PC-3 (cell line): ENCODE measurements around the gene DDX47. TPM values are rescaled to one million over a fixed set of nuclear protein-coding genes. Genes with fewer than 3 reads are reported as not detected.

Experiments used
- ATAC-seq: fragments of 200-7000 bp; cut with Tn5 transposase; 2 replicates; pipeline ENCODE4 v1.9.1; 2020; ENCODE audit warnings: mild to moderate bottlenecking, moderate library complexity
- BruUV-seq: library from RNA; stranded (reverse); fragments of 400-500 nt; replicated peaks from 2 replicates; lab custom pipeline; 2021; lab: Mats Ljungman, UMichigan
- CTCF ChIA-PET: fragments of 300-600 bp; sonication (Branson Sonifier 250); formaldehyde crosslinking; loops from one replicate; lab custom pipeline; 2022; ENCODE audit warnings: antibody characterized with exemption; lab: Charles Lee
- POLR2A ChIA-PET: fragments of 300-600 bp; sonication (Branson Sonifier 250); formaldehyde crosslinking; loops from one replicate; lab custom pipeline; 2022; ENCODE audit warnings: antibody characterized with exemption; ENCODE audit not compliant: unreplicated experiment; lab: Charles Lee
- DNase-seq: peaks from one replicate; pipeline ENCODE4 v3.0.0-alpha.2; 2015
- H2AFZ ChIP-seq: fragments of 300-600 bp; sonication (generic); 2 replicates; pipeline ENCODE4 v1.6.0; 2016; ENCODE audit warnings: antibody characterized with exemption, low read length
- H3F3A ChIP-seq: fragments of 300-600 bp; sonication (generic); one replicate; pipeline ENCODE4 v1.6.0; 2017; ENCODE audit warnings: antibody characterized with exemption, low read length, control low read depth, mild to moderate bottlenecking; ENCODE audit not compliant: unreplicated experiment
- H3K27ac ChIP-seq: fragments of 300-600 bp; sonication (generic); 2 replicates; pipeline ENCODE4 v1.5.1; 2016; ENCODE audit warnings: mild to moderate bottlenecking, low read length
- H3K27me3 ChIP-seq: fragments of 300-600 bp; sonication (generic); 2 replicates; pipeline ENCODE4 v1.6.1; 2016; ENCODE audit warnings: low read length, mixed read lengths
- H3K36me3 ChIP-seq: fragments of 300-600 bp; sonication (generic); 2 replicates; pipeline ENCODE4 v1.6.1; 2016; ENCODE audit warnings: low read depth, mixed run types, low read length, mixed read lengths
- H3K4me1 ChIP-seq: fragments of 300-600 bp; sonication (generic); 2 replicates; pipeline ENCODE4 v1.5.1; 2016; ENCODE audit warnings: low read length; ENCODE audit not compliant: insufficient read depth
- H3K4me2 ChIP-seq: fragments of 300-600 bp; sonication (generic); 2 replicates; pipeline ENCODE4 v1.6.0; 2016; ENCODE audit warnings: low read length
- H3K4me3 ChIP-seq: fragments of 300-600 bp; sonication (generic); 2 replicates; pipeline ENCODE4 v1.5.1; 2016; ENCODE audit warnings: mild to moderate bottlenecking, low read length, mixed read lengths
- H3K79me2 ChIP-seq: fragments of 300-600 bp; sonication (generic); 2 replicates; pipeline ENCODE4 v1.6.1; 2017; ENCODE audit warnings: low read length, mixed read lengths
- H3K9ac ChIP-seq: fragments of 300-600 bp; sonication (generic); 2 replicates; pipeline ENCODE4 v1.6.0; 2016; ENCODE audit warnings: mild to moderate bottlenecking, low read length
- H3K9me2 ChIP-seq: fragments of 300-600 bp; sonication (generic); replicated peaks from 2 replicates; pipeline ENCODE4 v1.6.1; 2016; ENCODE audit warnings: mixed run types, low read length, mixed read lengths
- H3K9me3 ChIP-seq: fragments of 300-600 bp; sonication (generic); 2 replicates; pipeline ENCODE4 v1.6.1; 2016; ENCODE audit warnings: low read length, mixed read lengths
- H4K20me1 ChIP-seq: fragments of 300-600 bp; sonication (generic); 2 replicates; pipeline ENCODE4 v1.6.1; 2016; ENCODE audit warnings: low read length, mixed read lengths
- EZH2 ChIP-seq: fragments of 300-600 bp; sonication (generic); IDR thresholded peaks from one replicate; pipeline ENCODE4 v1.6.1; 2017; ENCODE audit warnings: antibody characterized with exemption, mild to moderate bottlenecking, low read length; ENCODE audit not compliant: unreplicated experiment
- EZH2phosphoT487 ChIP-seq: fragments of 300-600 bp; sonication (generic); IDR thresholded peaks from 2 replicates; pipeline ENCODE4 v1.6.1; 2018; ENCODE audit warnings: mild to moderate bottlenecking, antibody characterized with exemption, low read length, borderline replicate concordance
- intact Hi-C: fragments of 100-400 bp; cut with micrococcal nuclease; formaldehyde crosslinking; loops from 2 replicates; pipeline ENCODE4 v1.9.0; 2023
- total RNA-seq: library from RNA; depleted of rRNA; stranded (reverse); fragments of >200 nt; gene quantifications from 2 replicates; pipeline ENCODE4 v1.2.3, GENCODE V29; 2014
- TF ChIP-seq, protein P1 (sequence below): fragments of 300-600 bp; sonication (generic); conservative IDR thresholded peaks from 2 replicates; pipeline ENCODE4 v1.5.1; 2017; ENCODE audit warnings: antibody characterized with exemption, low read depth, mild to moderate bottlenecking, low read length

Gene DDX47
- total RNA-seq, 1 experiment from 2014 or later: 58.9 TPM

DNA sequence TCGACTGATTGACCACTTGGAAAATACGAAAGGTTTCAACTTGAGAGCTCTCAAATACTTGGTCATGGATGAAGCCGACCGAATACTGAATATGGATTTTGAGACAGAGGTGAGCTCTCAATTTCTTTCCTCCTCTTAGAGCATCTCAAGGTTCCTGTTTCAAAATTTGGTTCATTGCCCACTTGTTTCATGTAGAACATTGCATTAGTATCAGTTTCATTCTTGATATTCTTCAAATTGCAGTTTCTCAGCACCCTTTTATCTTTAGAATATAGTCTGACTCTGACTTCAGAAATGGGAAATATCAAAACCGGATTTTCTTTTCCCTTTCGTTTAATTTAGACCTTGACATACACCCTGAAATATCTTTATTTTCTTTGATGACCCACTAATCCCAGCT lies 8.8 kb downstream of the DDX47 start:
- Histone ChIP-seq H3F3A (no peaks in the 10 kb centered on the region), H3K27me3 (no peaks in the 10 kb centered on the region), H3K9me2 (no peaks in the 10 kb centered on the region), H3K9me3 (no peaks in the 10 kb centered on the region), H3K36me3 (peaks cover 65% of the 10 kb centered on the region), H3K4me3 (no peak overlapping the region), H2AFZ (no peak overlapping the region), H3K27ac (no peak overlapping the region), H3K9ac (no peak overlapping the region), H3K79me2 (peaks cover 42% of the 10 kb centered on the region), H3K4me1 (peaks cover 51% of the 10 kb centered on the region), H4K20me1 (no peaks in the 10 kb centered on the region), H3K4me2 (no peak overlapping the region)
- TF ChIP-seq EZH2phosphoT487: no peak
- TF ChIP-seq EZH2: no peak
- TF ChIP-seq, protein P1, sequence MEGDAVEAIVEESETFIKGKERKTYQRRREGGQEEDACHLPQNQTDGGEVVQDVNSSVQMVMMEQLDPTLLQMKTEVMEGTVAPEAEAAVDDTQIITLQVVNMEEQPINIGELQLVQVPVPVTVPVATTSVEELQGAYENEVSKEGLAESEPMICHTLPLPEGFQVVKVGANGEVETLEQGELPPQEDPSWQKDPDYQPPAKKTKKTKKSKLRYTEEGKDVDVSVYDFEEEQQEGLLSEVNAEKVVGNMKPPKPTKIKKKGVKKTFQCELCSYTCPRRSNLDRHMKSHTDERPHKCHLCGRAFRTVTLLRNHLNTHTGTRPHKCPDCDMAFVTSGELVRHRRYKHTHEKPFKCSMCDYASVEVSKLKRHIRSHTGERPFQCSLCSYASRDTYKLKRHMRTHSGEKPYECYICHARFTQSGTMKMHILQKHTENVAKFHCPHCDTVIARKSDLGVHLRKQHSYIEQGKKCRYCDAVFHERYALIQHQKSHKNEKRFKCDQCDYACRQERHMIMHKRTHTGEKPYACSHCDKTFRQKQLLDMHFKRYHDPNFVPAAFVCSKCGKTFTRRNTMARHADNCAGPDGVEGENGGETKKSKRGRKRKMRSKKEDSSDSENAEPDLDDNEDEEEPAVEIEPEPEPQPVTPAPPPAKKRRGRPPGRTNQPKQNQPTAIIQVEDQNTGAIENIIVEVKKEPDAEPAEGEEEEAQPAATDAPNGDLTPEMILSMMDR: no peak
- DNase-seq (no peak), ATAC-seq (no peak)
- intact Hi-C loops: no loop called here
- ChIA-PET CTCF (no interaction called here), POLR2A (no interaction called here)
- BruUV-seq: no TSS peak

DNA sequence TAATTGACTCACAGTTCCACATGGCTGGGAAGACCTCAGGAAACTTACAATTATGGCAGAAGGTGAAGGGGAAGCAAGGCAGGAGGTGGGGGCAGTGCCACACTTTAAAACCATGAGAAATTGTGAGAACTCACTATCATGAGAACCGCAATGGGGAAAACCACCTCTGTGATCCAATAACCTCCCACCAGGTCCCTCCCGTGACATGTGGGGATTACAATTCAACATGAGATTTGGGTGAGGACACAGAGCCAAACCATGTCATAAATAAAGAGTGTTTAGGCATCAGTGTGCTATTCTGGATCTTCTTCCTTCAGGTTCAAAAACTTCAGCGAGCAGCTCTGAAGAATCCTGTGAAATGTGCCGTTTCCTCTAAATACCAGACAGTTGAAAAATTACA lies 9.7 kb downstream of the DDX47 start:
- CTCF ChIA-PET: no interaction called here
- POLR2A ChIA-PET: no interaction called here
- H3K27ac ChIP-seq: peak overlapping the region; percentile 6; the same call in 1 of the 2 replicates

DNA sequence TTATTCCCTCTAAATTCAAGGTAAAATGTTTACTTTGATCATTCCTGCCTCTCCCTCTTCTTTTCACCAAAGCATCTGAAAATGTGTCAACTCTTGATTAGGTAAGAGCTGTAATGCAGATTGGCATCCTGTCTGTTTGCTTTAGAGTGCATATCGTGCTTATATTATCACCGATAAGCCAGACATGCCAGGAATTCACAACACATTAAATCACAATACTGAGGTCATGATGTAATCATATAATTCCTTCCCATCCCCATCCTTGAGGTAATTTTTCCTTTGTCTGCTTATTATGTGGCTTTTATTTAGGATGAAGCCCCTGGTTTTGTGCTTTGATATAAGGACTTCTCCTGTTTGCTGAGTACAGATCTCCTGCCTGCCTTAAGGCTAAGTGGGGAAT lies 10.2 kb downstream of the DDX47 start:
- Histone ChIP-seq H3K4me3 (no peak overlapping the region), H3K4me2 (peak overlapping the region; percentile 15; the same call in 1 of the 2 replicates), H3K9me2 (no peaks in the 10 kb centered on the region), H3K27me3 (no peaks in the 10 kb centered on the region), H3K9ac (no peak overlapping the region), H2AFZ (no peak overlapping the region), H3K79me2 (peaks cover 29% of the 10 kb centered on the region), H3K4me1 (peaks cover 50% of the 10 kb centered on the region), H3F3A (no peaks in the 10 kb centered on the region), H3K9me3 (no peaks in the 10 kb centered on the region), H4K20me1 (no peaks in the 10 kb centered on the region), H3K36me3 (peaks cover 67% of the 10 kb centered on the region), H3K27ac (peak overlapping the region; percentile 6; the same call in 1 of the 2 replicates)
- ATAC-seq: no peak
- ChIA-PET CTCF (no interaction called here), POLR2A (no interaction called here)
- BruUV-seq: no TSS peak
- peak; percentile 52 for DNase-seq
- TF ChIP-seq EZH2 (no peak), EZH2phosphoT487 (no peak)
- TF ChIP-seq, protein P1: no peak
- intact Hi-C loops: no loop called here

More for the DNA sequence above, 9.7 kb downstream of the DDX47 start:
- no TSS peak for BruUV-seq
- TF ChIP-seq EZH2 (no peak), EZH2phosphoT487 (no peak)
- TF ChIP-seq, protein P1: no peak
- no peak for DNase-seq
- intact Hi-C loops: no loop called here
- Histone ChIP-seq H4K20me1 (no peaks in the 10 kb centered on the region), H3K9me3 (no peaks in the 10 kb centered on the region), H2AFZ (no peak overlapping the region), H3K36me3 (peaks cover 68% of the 10 kb centered on the region), H3F3A (no peaks in the 10 kb centered on the region), H3K4me1 (peaks cover 51% of the 10 kb centered on the region), H3K9me2 (no peaks in the 10 kb centered on the region), H3K4me2 (peak overlapping the region; percentile 15; the same call in 1 of the 2 replicates), H3K27me3 (no peaks in the 10 kb centered on the region), H3K79me2 (peaks cover 33% of the 10 kb centered on the region), H3K4me3 (no peak overlapping the region), H3K9ac (no peak overlapping the region)
- no peak for ATAC-seq
